NCI-H187 (cell line): Measurements from ENCODE around the gene CRTC3.
"Not testable (repeated sequence)": the region's sequence is repeated elsewhere in the genome, so short reads cannot be mapped to it uniquely, and the experiment has no call there.

Source experiments
- DNase-seq, 2 experiments: peaks; one replicate each; lab custom pipeline; 2025; lab: John Stamatoyannopoulos, UW

Gene CRTC3

GRCh38 chr15:90679959-90680358 is 150.2 kb downstream of the CRTC3 start:
- no peak for DNase-seq

- no peak for DNase-seq
Measured at GRCh38 chr15:90680371-90680935, 150.7 kb downstream of the CRTC3 start.

DNA sequence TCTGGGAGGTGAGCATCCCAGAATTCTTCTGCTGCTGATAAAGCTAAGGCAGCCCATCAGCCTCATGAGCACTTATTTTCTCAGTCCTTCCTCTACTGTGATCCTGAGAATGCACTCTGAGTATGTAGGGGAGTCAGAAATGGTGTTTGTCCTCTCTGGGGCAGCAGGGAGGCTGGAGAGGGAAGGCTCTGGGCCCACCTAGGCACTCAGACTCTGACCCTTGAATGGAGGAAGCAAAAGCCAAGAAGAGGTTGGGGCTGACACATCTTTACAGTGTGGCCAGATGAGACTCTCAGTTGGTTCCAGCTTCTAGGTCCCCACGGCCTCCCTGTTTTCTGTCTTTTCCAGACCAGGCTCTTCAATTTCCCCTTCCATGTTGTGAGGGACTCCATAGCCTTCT is 151.3 kb downstream of the CRTC3 start:
- DNase-seq: no peak

- no peak for DNase-seq
Measured at GRCh38 chr15:90681480-90681879, 151.8 kb downstream of the CRTC3 start.

- no peak for DNase-seq
Measured at GRCh38 chr15:90683371-90683770, 153.6 kb downstream of the CRTC3 start.

DNA sequence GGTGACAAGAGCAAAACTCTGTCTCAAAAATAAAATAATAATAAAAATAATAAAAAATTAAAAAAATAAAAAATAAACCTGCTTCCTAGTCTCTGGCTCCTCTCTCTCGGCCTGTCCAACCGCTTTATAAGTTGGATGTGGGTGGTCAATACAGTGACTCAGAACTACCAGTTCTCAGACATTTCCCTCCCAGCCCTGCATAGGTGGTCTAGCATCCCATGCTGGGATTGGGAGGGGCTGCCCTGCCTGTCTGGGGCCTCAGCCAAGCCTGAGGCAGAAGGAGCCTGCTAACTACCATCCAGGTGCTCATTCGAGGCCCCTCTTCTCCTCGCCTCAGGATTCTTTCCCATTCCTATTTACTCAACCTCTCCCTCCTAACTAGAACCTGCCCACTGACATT is 154.2 kb downstream of the CRTC3 start:
- no peak for DNase-seq

GRCh38 chr15:90684281-90684680 is 154.6 kb downstream of the CRTC3 start:
- DNase-seq: no peak

GRCh38 chr15:90685591-90686434 is 156.1 kb downstream of the CRTC3 start:
- DNase-seq: no peak

DNA sequence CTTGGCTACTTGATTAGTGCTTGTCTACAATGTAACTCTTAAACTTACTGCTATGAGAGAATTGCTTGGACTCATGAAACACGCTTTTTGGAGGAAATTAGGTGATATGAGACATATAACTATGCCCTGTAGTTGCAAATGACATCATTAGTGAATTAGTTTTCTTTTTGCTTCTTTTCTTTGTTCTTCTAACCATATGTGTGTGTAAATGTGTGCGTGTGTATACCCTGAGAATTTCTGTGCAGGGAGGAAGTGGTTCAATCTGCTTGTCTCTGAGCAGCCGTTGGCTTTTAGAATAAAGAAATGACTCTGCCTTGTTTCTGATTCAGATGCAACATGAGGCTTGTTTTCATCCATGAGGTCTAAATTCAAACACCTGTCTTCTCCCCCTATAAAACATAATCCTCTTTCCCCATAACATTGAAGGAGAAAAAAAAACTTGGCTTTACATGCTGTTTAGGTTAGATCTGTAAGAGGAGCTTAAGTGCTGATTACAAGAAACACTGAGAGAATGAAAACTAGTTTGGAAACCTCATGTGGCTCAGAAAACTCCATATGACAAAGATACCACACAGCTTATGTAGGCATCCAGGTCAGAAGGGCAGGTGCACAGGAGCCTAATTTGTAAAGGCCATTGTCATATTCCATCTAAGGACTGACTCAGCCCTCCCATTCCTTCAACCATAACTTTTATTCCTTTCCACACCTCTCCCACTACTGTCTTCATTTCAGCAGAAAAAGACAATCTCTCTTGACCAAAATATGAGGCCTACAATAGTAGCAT is 156.9 kb downstream of the CRTC3 start:
- DNase-seq: no peak

DNA sequence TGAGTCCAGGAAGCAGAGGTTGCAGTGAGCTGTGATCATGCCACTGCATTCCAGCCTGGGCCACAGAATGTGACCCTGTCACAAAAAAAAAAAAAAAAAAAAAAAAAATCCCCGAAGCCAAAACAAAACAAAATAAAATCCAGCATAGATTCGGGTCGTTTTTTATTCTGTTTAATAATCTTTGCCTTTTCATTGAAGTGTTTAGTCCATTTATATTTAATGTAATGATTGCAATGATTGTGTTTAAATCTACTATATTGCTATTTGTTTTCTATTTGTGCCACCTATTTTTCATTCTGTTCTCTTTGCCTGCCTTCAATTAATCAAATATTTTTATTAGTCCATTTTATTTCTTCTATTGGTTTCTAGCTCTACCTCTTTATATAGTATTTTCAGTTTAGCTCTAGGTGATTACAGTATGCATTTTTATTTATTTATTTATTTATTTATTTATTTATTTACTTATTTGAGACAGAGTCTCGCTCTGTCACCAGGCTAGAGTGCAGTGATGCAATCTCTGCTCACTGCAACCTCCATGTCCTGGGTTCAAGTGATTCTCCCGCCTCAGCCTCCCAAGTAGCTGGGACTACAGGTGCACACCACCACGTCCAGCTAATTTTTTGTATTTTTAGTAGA is 159.7 kb downstream of the CRTC3 start:
- not testable (repeated sequence) for DNase-seq

GRCh38 chr15:90690585-90690984 is 160.9 kb downstream of the CRTC3 start:
- DNase-seq: no peak

GRCh38 chr15:90691369-90691768 is 161.6 kb downstream of the CRTC3 start:
- no peak for DNase-seq

GRCh38 chr15:90691982-90692773 is 162.5 kb downstream of the CRTC3 start:
- DNase-seq: no peak
